ENCODE measurements around the gene RAB40B.
"Not testable (repeated sequence)": the region's sequence is repeated elsewhere in the genome, so short reads cannot be mapped to it uniquely, and the experiment has no call there.

Gene RAB40B

DNA sequence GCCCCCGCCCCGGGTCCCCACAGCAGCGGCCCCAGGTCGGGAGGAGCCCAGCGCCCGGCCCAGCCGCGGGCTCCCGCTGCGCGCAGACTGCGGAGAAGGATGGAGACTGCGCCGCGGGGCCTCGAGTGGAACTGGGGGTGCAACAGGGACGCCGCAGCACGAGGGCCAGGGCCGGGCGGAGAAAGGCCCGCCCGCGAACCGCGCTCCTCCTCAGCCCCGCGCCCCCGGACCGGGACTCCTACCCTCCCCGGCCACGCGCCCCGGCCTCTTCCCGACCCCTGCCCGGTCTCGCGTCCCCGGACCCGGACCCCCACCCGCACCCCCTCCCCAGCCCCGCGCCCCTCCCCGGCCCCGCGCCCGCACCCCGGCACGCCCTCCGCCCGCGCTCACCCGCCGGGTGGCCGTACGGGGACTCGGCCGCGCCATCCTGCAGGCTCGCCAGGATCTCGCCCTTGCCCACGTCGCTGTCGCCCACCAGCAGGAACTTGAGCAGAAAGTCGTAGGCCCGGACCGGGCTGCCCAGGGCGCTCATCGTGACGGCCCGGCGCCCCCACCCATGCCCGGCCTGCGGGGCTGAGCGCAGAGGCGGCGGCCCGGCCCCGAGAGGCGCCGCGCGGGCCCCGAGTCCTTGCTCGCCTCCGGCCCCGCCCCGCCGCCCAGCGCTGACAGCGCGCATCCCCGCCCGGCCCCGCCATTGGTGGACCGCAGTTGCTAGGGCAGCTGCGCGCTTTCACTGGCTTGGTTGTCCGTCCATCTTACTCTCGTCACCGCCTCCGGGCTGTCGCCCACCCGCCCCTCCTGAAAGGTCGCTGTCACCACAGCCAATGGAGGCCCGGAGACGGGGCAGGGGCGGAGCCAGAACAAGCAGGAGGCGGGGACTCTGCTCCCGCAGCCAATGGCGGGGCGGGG, at the start of gene RAB40B:
TSS of gene RAB40B (minus strand) at position 634 of the 909 bp plus-strand sequence. CDS start at position 532, 102 bp downstream.
- H3K4me3 ChIP-seq, result peak within 1 kb of the TSS; percentile 56 to 90 (median 81)
- peak within 1 kb of the TSS in 20 of 21 experiments; percentile 1 to 84 (median 73) for H3K27ac ChIP-seq

DNA sequence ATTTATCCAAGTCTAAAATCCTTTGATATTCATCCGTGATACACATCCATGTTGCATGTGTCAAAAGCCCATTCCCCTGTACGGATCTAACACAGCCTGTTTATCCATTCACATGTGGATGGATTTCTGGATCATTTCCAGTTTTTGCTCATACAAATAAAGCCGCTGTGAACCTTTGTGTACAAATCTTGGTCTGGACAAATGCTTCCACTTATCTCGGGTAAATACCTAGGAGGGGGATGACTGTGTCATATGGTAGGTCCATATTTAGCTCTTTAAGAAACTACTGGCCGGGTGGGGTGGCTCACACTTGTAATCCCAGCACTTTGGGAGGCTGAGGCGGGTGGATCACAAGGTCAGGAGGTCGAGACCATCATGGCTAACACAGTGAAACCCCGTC, 47.0 kb upstream of the RAB40B start:
- Histone ChIP-seq H3K27ac (no peak overlapping the region), H3K4me3 (no peak overlapping the region)

GRCh38 chr17:82744736-82745135, 46.2 kb upstream of the RAB40B start:
- not testable (repeated sequence) for H3K4me3 ChIP-seq, H3K27ac ChIP-seq

DNA sequence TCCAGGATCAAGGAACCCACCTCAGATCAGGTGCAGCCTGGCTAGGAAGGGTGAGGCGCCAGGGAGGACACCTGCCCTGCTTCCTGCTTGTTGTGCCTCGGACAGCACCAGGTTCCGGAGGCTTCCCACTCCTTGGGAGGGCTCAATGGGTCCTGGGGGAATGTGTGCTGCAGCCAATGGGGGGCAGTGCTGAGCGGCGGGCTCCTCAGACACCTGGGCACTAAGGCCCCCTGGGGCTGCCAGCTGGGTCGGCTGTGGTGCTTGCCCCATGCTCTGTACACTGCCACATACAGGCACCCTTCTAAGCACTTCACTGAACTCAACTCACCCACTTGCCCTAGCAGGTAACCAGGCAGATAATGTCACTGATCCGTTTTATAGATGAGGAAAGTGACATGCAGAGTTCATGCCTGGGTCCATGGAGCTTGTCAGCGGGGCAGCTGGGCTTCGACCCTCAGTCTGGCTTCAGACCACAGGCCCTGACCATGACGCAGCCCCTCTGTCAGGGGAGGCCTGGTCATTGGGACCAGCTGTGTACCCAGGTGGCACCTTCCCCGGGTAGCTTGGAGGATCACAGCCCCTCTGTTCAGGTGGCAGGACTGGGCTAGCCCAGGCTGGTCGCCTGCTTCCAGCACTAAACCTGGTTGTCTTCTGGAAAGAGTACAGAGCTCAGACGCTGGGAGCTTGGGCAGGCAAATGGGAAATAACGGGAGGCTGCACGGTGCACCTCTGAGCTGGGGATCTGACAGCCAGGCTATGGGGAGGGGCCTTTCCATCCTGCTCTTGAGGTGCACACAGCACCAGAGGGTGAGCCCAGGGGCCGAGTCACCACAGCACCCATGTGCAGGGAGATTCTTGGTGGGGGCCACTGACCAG, 45.1 kb upstream of the RAB40B start:
- no peak overlapping the region for H3K4me3 ChIP-seq
- no peak overlapping the region for H3K27ac ChIP-seq

- H3K27ac ChIP-seq, result no peak overlapping the region
- H3K4me3 ChIP-seq, result no peak overlapping the region
These were observed 42.6 kb upstream of the RAB40B start for GRCh38 chr17:82740906-82741759.

DNA sequence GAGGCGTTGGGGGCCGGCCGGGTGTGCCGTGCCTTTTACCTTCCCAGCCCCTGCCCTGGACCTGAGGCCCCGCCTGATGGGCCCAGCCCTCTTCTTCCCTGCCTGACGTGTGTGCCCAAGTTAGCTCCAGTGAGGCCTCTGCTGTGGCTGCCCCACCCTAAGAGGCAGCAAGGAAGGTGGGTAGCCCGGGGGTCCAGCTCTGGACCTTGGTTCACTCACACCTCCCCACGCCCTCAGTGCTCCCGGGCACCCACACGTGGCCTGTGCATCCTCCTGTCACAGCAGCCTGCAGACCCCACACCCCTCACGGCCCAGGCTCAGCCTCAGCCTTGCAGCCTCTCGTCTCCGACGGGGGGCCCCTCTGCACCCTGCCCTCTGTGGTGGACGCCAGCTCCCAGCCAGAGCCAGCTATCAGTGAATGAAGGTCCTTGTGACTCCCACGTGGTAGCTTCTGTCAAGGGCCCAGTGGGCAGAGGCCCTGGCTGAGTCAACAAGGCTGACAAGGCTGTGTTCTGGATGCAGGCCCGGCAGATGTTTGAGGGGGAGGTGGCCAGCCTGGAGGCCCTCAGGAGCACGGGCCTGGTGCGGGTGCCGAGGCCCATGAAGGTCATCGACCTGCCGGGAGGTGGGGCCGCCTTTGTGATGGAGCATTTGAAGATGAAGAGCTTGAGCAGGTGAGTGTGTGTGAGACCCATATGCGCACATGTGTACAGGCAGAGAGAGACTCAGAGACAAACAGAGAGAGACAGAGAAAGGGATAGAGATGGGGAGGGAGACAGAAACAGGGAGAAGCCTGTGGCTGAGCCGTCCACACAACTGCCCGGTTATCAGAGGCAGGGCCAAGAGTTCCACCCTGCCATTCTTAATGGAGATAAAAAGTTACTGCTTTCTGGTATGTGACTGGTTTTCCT, 39.7 kb upstream of the RAB40B start:
- H3K27ac ChIP-seq, result no peak overlapping the region

GRCh38 chr17:82736511-82737185, 38.1 kb upstream of the RAB40B start:
- Histone ChIP-seq H3K4me3 (no peak overlapping the region), H3K27ac (peak overlapping the region in 2 of 21 experiments; percentile 29 to 79)

More for the DNA sequence above, 39.7 kb upstream of the RAB40B start:
- H3K4me3 ChIP-seq, result no peak overlapping the region

DNA sequence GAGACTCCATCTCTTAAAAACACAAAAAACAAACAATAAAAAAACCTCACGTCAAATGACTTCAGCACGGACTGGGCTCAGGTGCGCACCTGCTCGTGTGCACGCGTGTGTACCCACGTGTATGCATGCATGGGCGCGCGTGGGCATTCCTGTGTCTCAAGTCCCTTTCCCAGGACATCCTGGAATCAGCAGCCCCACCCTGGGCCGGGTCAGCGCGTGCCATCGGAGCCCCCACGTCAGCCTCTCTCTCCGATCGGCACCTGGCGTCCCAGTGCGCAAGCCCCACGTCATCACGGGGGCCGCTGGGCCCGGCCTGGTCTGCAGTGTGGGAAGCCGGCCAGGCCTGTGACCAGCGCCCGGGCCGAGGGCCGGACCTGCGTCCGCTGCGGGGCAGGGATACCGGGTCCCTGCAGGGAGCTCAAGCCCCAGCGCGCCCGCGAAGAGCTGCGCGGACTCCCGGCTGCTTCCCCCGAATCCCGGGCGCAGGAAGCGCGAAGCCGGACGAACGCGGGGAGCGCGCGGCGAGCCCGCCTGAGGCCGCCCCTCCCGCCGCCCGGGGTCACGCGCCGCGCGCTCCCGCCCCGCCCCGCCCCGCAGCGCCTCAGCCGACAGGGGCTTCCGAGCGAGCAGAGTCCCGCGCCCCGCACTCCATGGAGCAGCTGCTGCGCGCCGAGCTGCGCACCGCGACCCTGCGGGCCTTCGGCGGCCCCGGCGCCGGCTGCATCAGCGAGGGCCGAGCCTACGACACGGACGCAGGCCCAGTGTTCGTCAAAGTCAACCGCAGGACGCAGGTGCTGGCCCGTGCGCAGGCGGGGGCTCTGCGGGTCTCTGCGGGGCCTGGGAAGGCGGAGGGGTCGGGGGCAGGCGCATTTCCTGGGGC, 36.7 kb upstream of the RAB40B start, which contains the start of gene FN3K:
TSS of gene FN3K (plus strand) at position 629 of the 880 bp plus-strand sequence. CDS start at position 651, 22 bp downstream.
- peak within 1 kb of the TSS in 16 of 21 experiments; percentile 10 to 82 (median 56) for H3K27ac ChIP-seq
- H3K4me3 ChIP-seq, result peak within 1 kb of the TSS; percentile 41 to 71 (median 53)

DNA sequence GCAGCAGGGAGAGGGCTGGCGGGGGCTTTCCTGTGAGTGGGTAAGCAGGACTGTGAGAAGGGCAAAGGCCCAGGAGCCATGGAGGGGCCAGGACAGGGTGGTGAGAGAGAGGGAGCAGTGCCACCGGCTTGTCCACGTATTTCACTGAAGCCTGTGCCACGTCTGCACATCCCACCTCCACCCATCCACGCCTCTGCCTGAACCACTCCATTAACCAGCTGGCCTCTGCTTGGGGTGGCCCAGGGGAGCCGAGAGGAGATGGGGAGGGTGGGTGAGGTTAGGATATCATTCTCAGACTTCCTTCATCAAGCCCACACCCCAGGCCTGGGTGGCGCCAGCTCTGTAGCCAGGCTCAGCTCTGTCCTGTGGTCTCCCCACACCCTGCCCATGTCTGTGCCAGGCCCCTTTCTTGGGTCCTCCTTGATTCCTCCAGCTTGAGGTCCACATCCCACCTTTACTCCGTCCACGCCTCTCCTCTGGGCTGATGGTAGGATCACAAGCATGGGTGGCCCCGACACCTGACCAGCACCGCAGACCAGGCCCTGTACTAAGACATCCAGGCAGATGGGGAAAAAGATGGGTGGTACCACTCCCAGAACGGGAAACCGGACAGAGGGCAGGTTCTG, 33.7 kb upstream of the RAB40B start:
- H3K27ac ChIP-seq, result no peak overlapping the region

GRCh38 chr17:82729479-82730260, 31.2 kb upstream of the RAB40B start:
- no peak overlapping the region for H3K4me3 ChIP-seq

More for the DNA sequence above, 33.7 kb upstream of the RAB40B start:
- H3K4me3 ChIP-seq, result no peak overlapping the region

DNA sequence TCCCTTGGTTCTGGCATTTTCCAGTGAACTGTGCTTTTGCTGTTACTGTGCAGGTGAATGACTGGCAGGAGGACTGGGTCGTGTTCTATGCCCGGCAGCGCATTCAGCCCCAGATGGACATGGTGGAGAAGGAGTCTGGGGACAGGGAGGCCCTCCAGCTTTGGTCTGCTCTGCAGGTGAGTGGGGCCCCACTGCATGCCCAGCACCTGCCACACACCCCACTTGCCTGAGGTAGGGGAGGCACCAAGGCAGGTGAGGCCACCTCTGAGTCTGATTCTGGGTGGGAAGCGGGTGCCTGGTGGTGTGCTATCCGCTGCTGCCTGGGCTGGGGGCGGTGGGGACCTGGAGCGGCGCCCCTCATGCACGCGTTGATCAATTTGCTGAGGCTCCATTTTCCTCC, 27.9 kb upstream of the RAB40B start:
- H3K27ac ChIP-seq, result no peak overlapping the region

More at GRCh38 chr17:82729479-82730260, 31.2 kb upstream of the RAB40B start:
- no peak overlapping the region for H3K27ac ChIP-seq

DNA sequence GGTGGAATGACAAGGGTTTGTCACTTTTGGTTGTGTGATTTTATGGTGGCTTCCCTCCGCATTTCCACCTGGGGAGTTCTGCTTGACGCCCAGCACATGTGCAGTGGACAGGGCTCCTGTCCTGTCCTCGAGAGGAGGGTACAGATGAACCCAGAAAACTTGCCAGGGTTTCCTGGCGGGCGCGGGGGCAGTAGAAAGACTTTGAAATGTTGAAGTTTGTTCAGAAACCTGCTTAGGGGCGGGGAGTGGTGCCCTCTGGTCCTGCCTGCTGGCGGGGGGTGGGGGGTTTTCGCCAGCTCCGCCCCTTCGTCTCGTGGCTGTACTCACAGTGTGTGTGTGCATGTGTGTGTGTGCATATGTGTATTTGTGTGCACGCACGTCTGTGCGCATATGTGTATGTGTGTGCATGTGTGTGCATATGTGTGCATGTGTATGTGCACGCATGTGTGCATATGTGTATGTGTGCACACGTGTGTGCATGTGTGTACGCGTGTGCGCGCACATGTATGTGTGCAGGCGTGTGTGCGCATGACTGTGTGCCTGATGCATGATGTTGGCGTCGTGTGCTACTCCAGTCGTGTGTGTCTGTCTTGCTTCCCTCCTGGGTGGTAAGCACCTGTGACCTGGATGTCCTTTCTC, 24.8 kb upstream of the RAB40B start:
- Histone ChIP-seq H3K4me3 (no peak overlapping the region), H3K27ac (no peak overlapping the region)

More for the DNA sequence above, 27.9 kb upstream of the RAB40B start:
- no peak overlapping the region for H3K4me3 ChIP-seq

DNA sequence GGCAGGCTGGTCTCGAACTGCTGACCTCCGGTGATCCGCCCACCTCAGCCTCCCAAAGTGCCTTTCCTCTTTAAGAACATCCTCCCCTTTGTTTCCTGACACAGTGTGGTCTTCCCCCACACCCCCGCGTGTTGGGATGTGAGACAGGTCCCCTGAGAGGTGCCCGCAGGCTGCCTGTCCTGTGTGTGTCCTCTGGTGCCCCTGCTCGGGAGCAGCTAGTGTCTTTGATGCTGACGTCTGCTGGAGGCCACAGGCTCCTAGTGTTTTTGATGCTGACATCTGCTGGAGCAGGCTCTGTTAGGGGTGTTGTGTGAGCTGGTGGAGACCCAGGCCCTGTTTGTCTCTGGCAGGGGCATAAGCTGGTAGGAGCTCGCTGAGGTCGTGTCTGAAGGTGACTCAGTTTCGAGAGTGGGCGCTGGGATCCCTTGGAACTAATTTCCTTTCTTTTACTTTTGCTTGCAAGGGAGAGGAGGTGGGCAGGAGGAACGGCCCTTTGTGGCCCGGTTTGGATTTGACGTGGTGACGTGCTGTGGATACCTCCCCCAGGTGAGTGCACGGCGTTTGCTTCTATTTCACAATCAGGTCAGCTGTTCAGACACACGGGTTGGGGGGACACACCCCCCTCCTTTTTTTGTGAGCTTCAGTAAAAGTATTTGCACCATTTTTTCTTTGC, 24.0 kb upstream of the RAB40B start:
- H3K27ac ChIP-seq, result no peak overlapping the region
- H3K4me3 ChIP-seq, result no peak overlapping the region

DNA sequence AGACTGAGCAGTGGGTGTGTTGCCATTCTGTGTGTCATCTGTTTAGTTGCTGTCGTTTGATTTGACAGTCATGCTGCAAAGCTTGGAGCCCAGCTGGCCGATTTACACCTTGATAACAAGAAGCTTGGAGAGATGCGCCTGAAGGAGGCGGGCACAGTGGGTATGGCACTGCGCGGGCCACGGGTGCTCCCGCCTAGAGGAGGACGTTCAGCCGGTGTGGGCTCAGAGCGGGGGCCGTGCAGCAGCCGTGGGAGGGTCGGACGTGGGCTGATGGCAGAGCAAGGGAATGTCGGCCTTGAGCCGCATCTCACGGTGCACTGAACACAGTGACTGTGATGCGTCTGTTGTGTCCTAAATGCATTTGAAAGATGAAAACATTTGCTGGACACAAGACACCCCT, 21.7 kb upstream of the RAB40B start:
- no peak overlapping the region for H3K27ac ChIP-seq
- no peak overlapping the region for H3K4me3 ChIP-seq
